Mucosa of stomach (tissue), 1 donor: ENCODE data around the gene ABCG8.

Experiments
- H3K27me3 ChIP-seq: one replicate; pipeline ENCODE4 v1.7.0; 2013; ENCODE audit warnings: mild to moderate bottlenecking, low read length; ENCODE audit not compliant: control insufficient read depth, insufficient read depth
- H3K36me3 ChIP-seq: one replicate; pipeline ENCODE4 v1.7.0; 2013; ENCODE audit warnings: low read length; ENCODE audit not compliant: control insufficient read depth, insufficient read depth
- H3K4me1 ChIP-seq: one replicate; pipeline ENCODE4 v1.7.0; 2013; ENCODE audit warnings: mild to moderate bottlenecking, low read length; ENCODE audit not compliant: control insufficient read depth, insufficient read depth
- H3K4me3 ChIP-seq: one replicate; pipeline ENCODE4 v1.7.0; 2013; ENCODE audit warnings: low read length
- H3K9ac ChIP-seq: one replicate; pipeline ENCODE4 v1.7.0; 2013; ENCODE audit warnings: mild to moderate bottlenecking, low read length, moderate library complexity
- H3K9me3 ChIP-seq: one replicate; pipeline ENCODE4 v1.7.0; 2013; ENCODE audit warnings: mild to moderate bottlenecking, low read length, moderate library complexity; ENCODE audit not compliant: control insufficient read depth
- donor health status: Pancreatic carcinoma.

ABCG8 gene

GRCh38 chr2:43831543-43832294, 7.1 kb upstream of the ABCG8 start:
- Histone ChIP-seq H3K4me3 (no peak overlapping the region), H3K36me3 (no peaks in the 10 kb centered on the region), H3K27me3 (peaks cover 12% of the 10 kb centered on the region), H3K9me3 (no peaks in the 10 kb centered on the region), H3K4me1 (peaks cover 7% of the 10 kb centered on the region), H3K9ac (no peak overlapping the region)

GRCh38 chr2:43832457-43832856, 6.3 kb upstream of the ABCG8 start:
- no peaks in the 10 kb centered on the region for H3K36me3 ChIP-seq
- H3K9ac ChIP-seq: no peak overlapping the region
- no peaks in the 10 kb centered on the region for H3K9me3 ChIP-seq
- H3K27me3 ChIP-seq: peaks cover 12% of the 10 kb centered on the region
- peaks cover 7% of the 10 kb centered on the region for H3K4me1 ChIP-seq
- no peak overlapping the region for H3K4me3 ChIP-seq

- Histone ChIP-seq H3K36me3 (no peaks in the 10 kb centered on the region), H3K4me3 (no peak overlapping the region), H3K9me3 (no peaks in the 10 kb centered on the region), H3K9ac (no peak overlapping the region), H3K27me3 (peaks cover 6% of the 10 kb centered on the region), H3K4me1 (peaks cover 6% of the 10 kb centered on the region)
These were observed 1.7 kb upstream of the ABCG8 start for GRCh38 chr2:43837033-43837432.

GRCh38 chr2:43837831-43838559, 776 bp upstream of the ABCG8 start:
- H3K4me3 ChIP-seq: no peak overlapping the region
- no peaks in the 10 kb centered on the region for H3K9me3 ChIP-seq
- H3K36me3 ChIP-seq: no peaks in the 10 kb centered on the region
- H3K27me3 ChIP-seq: no peaks in the 10 kb centered on the region
- no peak overlapping the region for H3K9ac ChIP-seq
- H3K4me1 ChIP-seq: no peaks in the 10 kb centered on the region

GRCh38 chr2:43839776-43840564, 1.2 kb downstream of the ABCG8 start:
- H3K9me3 ChIP-seq: no peaks in the 10 kb centered on the region
- H3K9ac ChIP-seq: no peak overlapping the region
- no peaks in the 10 kb centered on the region for H3K27me3 ChIP-seq
- no peaks in the 10 kb centered on the region for H3K4me1 ChIP-seq
- no peak overlapping the region for H3K4me3 ChIP-seq
- no peaks in the 10 kb centered on the region for H3K36me3 ChIP-seq

- Histone ChIP-seq H3K36me3 (no peaks in the 10 kb centered on the region), H3K4me1 (no peaks in the 10 kb centered on the region), H3K27me3 (no peaks in the 10 kb centered on the region), H3K9ac (no peak overlapping the region), H3K4me3 (no peak overlapping the region), H3K9me3 (no peaks in the 10 kb centered on the region)
These were observed 2.2 kb downstream of the ABCG8 start for GRCh38 chr2:43840965-43841364.

- Histone ChIP-seq H3K9me3 (no peaks in the 10 kb centered on the region), H3K4me3 (no peak overlapping the region), H3K27me3 (no peaks in the 10 kb centered on the region), H3K36me3 (no peaks in the 10 kb centered on the region), H3K9ac (no peak overlapping the region), H3K4me1 (no peaks in the 10 kb centered on the region)
These were observed 3.4 kb downstream of the ABCG8 start for GRCh38 chr2:43841949-43842865.

GRCh38 chr2:43842866-43843226, 4.1 kb downstream of the ABCG8 start:
- H3K9ac ChIP-seq: no peak overlapping the region
- no peaks in the 10 kb centered on the region for H3K4me1 ChIP-seq
- no peaks in the 10 kb centered on the region for H3K36me3 ChIP-seq
- H3K4me3 ChIP-seq: no peak overlapping the region
- H3K9me3 ChIP-seq: no peaks in the 10 kb centered on the region
- no peaks in the 10 kb centered on the region for H3K27me3 ChIP-seq

- Histone ChIP-seq H3K27me3 (no peaks in the 10 kb centered on the region), H3K4me1 (no peaks in the 10 kb centered on the region)
These were observed 6.4 kb downstream of the ABCG8 start for GRCh38 chr2:43845181-43845580.

GRCh38 chr2:43846140-43846793, 7.5 kb downstream of the ABCG8 start:
- Histone ChIP-seq H3K36me3 (no peaks in the 10 kb centered on the region), H3K9me3 (no peaks in the 10 kb centered on the region), H3K27me3 (no peaks in the 10 kb centered on the region), H3K9ac (no peak overlapping the region), H3K4me3 (no peak overlapping the region), H3K4me1 (no peaks in the 10 kb centered on the region)

More at GRCh38 chr2:43845181-43845580, 6.4 kb downstream of the ABCG8 start:
- Histone ChIP-seq H3K36me3 (no peaks in the 10 kb centered on the region), H3K9me3 (no peaks in the 10 kb centered on the region), H3K9ac (no peak overlapping the region), H3K4me3 (no peak overlapping the region)

GRCh38 chr2:43848214-43848613, 9.4 kb downstream of the ABCG8 start:
- Histone ChIP-seq H3K4me3 (no peak overlapping the region), H3K9me3 (no peaks in the 10 kb centered on the region), H3K4me1 (no peaks in the 10 kb centered on the region), H3K36me3 (no peaks in the 10 kb centered on the region), H3K27me3 (no peaks in the 10 kb centered on the region), H3K9ac (no peak overlapping the region)
